ENCODE measurements around the gene SPIN1.
"Not testable (repeated sequence)": the region's sequence is repeated elsewhere in the genome, so short reads cannot be mapped to it uniquely, and the experiment has no call there.

Gene SPIN1

GRCh38 chr9:88388203-88388885 lies at the start of gene SPIN1:
Gene SPIN1, plus strand, starts transcription at chr9:88388444. Its CDS starts 38,096 bp downstream, at chr9:88426540.
- DNase-seq (ENCODE audit: low read depth, low spot score) = peak; percentile 36

GRCh38 chr9:88339317-88339716 lies 48.9 kb upstream of the SPIN1 start:
- DNase-seq (ENCODE audit: low read depth, low spot score) = no peak

GRCh38 chr9:88342246-88342645 lies 46.0 kb upstream of the SPIN1 start:
- DNase-seq (ENCODE audit: low read depth, low spot score) = no peak

- peak; percentile 47 for DNase-seq (ENCODE audit: low read depth, low spot score)
Observed at GRCh38 chr9:88344013-88344412, 44.2 kb upstream of the SPIN1 start.

GRCh38 chr9:88350354-88350753 lies 37.9 kb upstream of the SPIN1 start:
- DNase-seq (ENCODE audit: low read depth, low spot score) = not testable (repeated sequence)

- no peak for DNase-seq (ENCODE audit: low read depth, low spot score)
Observed at GRCh38 chr9:88355166-88355565, 33.1 kb upstream of the SPIN1 start.

GRCh38 chr9:88357250-88357649 lies 31.0 kb upstream of the SPIN1 start:
- DNase-seq (ENCODE audit: low read depth, low spot score) = not testable (repeated sequence)

- DNase-seq (ENCODE audit: low read depth, low spot score) = no peak
Observed at GRCh38 chr9:88358723-88359122, 29.5 kb upstream of the SPIN1 start.

GRCh38 chr9:88359974-88360373 lies 28.3 kb upstream of the SPIN1 start:
- no peak for DNase-seq (ENCODE audit: low read depth, low spot score)

- no peak for DNase-seq (ENCODE audit: low read depth, low spot score)
Observed at GRCh38 chr9:88362681-88363080, 25.6 kb upstream of the SPIN1 start.

- no peak for DNase-seq (ENCODE audit: low read depth, low spot score)
Observed at GRCh38 chr9:88363661-88364060, 24.6 kb upstream of the SPIN1 start.

GRCh38 chr9:88364706-88365105 lies 23.5 kb upstream of the SPIN1 start:
- DNase-seq (ENCODE audit: low read depth, low spot score) = no peak

- peak; percentile 46 for DNase-seq (ENCODE audit: low read depth, low spot score)
Observed at GRCh38 chr9:88370346-88370745, 17.9 kb upstream of the SPIN1 start.

- DNase-seq (ENCODE audit: low read depth, low spot score) = peak; percentile 44
Observed at GRCh38 chr9:88372103-88372654, 16.1 kb upstream of the SPIN1 start.

GRCh38 chr9:88373045-88373444 lies 15.2 kb upstream of the SPIN1 start:
- DNase-seq (ENCODE audit: low read depth, low spot score) = no peak

GRCh38 chr9:88378317-88378716 lies 9.9 kb upstream of the SPIN1 start:
- peak; percentile 75 for DNase-seq (ENCODE audit: low read depth, low spot score)

- peak; percentile 51 for DNase-seq (ENCODE audit: low read depth, low spot score)
Observed at GRCh38 chr9:88379352-88379751, 8.9 kb upstream of the SPIN1 start.

- DNase-seq (ENCODE audit: low read depth, low spot score) = no peak
Observed at GRCh38 chr9:88380118-88380517, 8.1 kb upstream of the SPIN1 start.

- DNase-seq (ENCODE audit: low read depth, low spot score) = not testable (repeated sequence)
Observed at GRCh38 chr9:88381322-88381721, 6.9 kb upstream of the SPIN1 start.

GRCh38 chr9:88383176-88383575 lies 5.1 kb upstream of the SPIN1 start:
- no peak for DNase-seq (ENCODE audit: low read depth, low spot score)

GRCh38 chr9:88386137-88386536 lies 2.1 kb upstream of the SPIN1 start:
- not testable (repeated sequence) for DNase-seq (ENCODE audit: low read depth, low spot score)

GRCh38 chr9:88387036-88387551 lies 1.1 kb upstream of the SPIN1 start:
- peak; percentile 53 for DNase-seq (ENCODE audit: low read depth, low spot score)

GRCh38 chr9:88387552-88388202 lies 567 bp upstream of the SPIN1 start:
- DNase-seq (ENCODE audit: low read depth, low spot score) = peak; percentile 79
